Keratinocyte (primary cell): ENCODE results near the gene PRPH2. TPM values are rescaled to one million over a fixed set of nuclear protein-coding genes. Genes with fewer than 3 reads are reported as not detected.

ENCODE experiments used
- DNase-seq: peaks from one replicate; pipeline ENCODE4 v3.0.0-alpha.2; 2011; ENCODE audit warnings: low read depth, missing footprints, low spot score
- FAIRE-seq: peaks from 2 replicates; lab custom pipeline; 2011; peaks lifted over from hg19 to GRCh38; lab: Jason Lieb, UNC
- H2AFZ ChIP-seq: 2 replicates; pipeline ENCODE4 v1.6.0; 2012; ENCODE audit warnings: low read length, control low read depth, inconsistent platforms; ENCODE audit not compliant: control insufficient read depth
- H3K27ac ChIP-seq: 2 replicates; pipeline ENCODE4 v1.5.1; 2011; ENCODE audit warnings: low read length; ENCODE audit not compliant: control insufficient read depth, insufficient read depth
- H3K27me3 ChIP-seq: 3 replicates; pipeline ENCODE4 v1.6.0; 2011; ENCODE audit warnings: low read length; ENCODE audit not compliant: control insufficient read depth, insufficient read depth; ENCODE audit errors: extremely low read depth
- H3K36me3 ChIP-seq, 2 experiments: 2 replicates in 1 of 2; 3 replicates in 1 of 2; pipeline ENCODE4 v1.5.1; 2011; ENCODE audit warnings: low read length in 2 of 2, mild to moderate bottlenecking in 1 of 2; ENCODE audit not compliant: control insufficient read depth in 2 of 2, insufficient read depth in 2 of 2; ENCODE audit errors: extremely low read depth in 1 of 2
- H3K4me1 ChIP-seq: 3 replicates; pipeline ENCODE4 v1.5.1; 2011; ENCODE audit warnings: low read length; ENCODE audit not compliant: control insufficient read depth, insufficient read depth; ENCODE audit errors: extremely low read depth
- H3K4me2 ChIP-seq: 3 replicates; pipeline ENCODE4 v1.6.0; 2011; ENCODE audit warnings: low read depth, low read length; ENCODE audit not compliant: control insufficient read depth, insufficient read depth; ENCODE audit errors: extremely low read depth
- H3K4me3 ChIP-seq, 3 experiments: fragments of 200-600 bp in 1 of 3; sonication (generic) in 1 of 3; 2 replicates in 2 of 3; 3 replicates in 1 of 3; pipeline ENCODE4 v1.5.1; 2011 to 2016; ENCODE audit warnings: low read length in 3 of 3, mild to moderate bottlenecking in 3 of 3, control low read depth in 2 of 3, inconsistent platforms in 1 of 3, low read depth in 1 of 3, mixed read lengths in 1 of 3, mixed run types in 1 of 3, moderate library complexity in 1 of 3; ENCODE audit not compliant: control insufficient read depth in 2 of 3, insufficient read depth in 2 of 3; ENCODE audit errors: extremely low read depth in 1 of 3
- H3K79me2 ChIP-seq: 2 replicates; pipeline ENCODE4 v1.6.0; 2012; ENCODE audit warnings: low read length; ENCODE audit not compliant: control insufficient read depth, insufficient read depth
- H3K9ac ChIP-seq: 3 replicates; pipeline ENCODE4 v1.6.0; 2011; ENCODE audit warnings: low read length; ENCODE audit not compliant: control insufficient read depth, insufficient read depth; ENCODE audit errors: extremely low read depth
- H3K9me1 ChIP-seq: 3 replicates; pipeline ENCODE4 v1.6.0; 2011; ENCODE audit warnings: low read length; ENCODE audit not compliant: control insufficient read depth, insufficient read depth; ENCODE audit errors: extremely low read depth
- H3K9me3 ChIP-seq: 2 replicates; pipeline ENCODE4 v1.5.1; 2012; ENCODE audit warnings: low read depth, low read length; ENCODE audit not compliant: control insufficient read depth
- H4K20me1 ChIP-seq: 3 replicates; pipeline ENCODE4 v1.6.0; 2011; ENCODE audit warnings: low read length; ENCODE audit not compliant: control insufficient read depth, insufficient read depth; ENCODE audit errors: extremely low read depth
- EZH2 ChIP-seq: IDR thresholded peaks from one replicate; pipeline ENCODE4 v1.6.1; 2012; ENCODE audit warnings: inconsistent platforms, mild to moderate bottlenecking, low read length, moderate library complexity
- dilution Hi-C: fragments of 300-500 bp; cut with MboI; formaldehyde crosslinking; loops from one replicate; pipeline ENCODE4 v1.7.0; 2020; ENCODE audit warnings: low sequenced_read_pairs; ENCODE audit not compliant: extremely low pct_ligation_motif_present
- polyA plus RNA-seq, 5 experiments: library from polyadenylated mRNA; depleted of rRNA in 3 of 5; stranded (reverse) in 3 of 5; stranded (forward) in 1 of 5; unstranded in 1 of 5; fragments of >200 nt; gene quantifications; 1 replicate in 1 of 5; 2 replicates in 3 of 5; 3 replicates in 1 of 5; pipeline versions ENCODE4 v1.2.1 to v1.2.3, GENCODE V29; 2011 to 2012; ENCODE audit warnings: missing spikeins in 2 of 5, low read depth in 1 of 5, low replicate concordance in 1 of 5
- TF ChIP-seq, protein P1 (sequence below), 3 experiments: IDR thresholded peaks in 1 of 3; conservative IDR thresholded peaks in 1 of 3; optimal IDR thresholded peaks in 1 of 3; 2 replicates in 2 of 3; 3 replicates in 1 of 3; pipeline versions ENCODE3 to v1.5.1; 2011; ENCODE audit warnings: low read length in 3 of 3, mild to moderate bottlenecking in 3 of 3, moderate library complexity in 2 of 3, control low read depth in 1 of 3, inconsistent platforms in 1 of 3; ENCODE audit not compliant: insufficient read depth in 2 of 3; ENCODE audit errors: extremely low read depth in 1 of 3

Gene PRPH2
- polyA plus RNA-seq, 1 donor (not counting 4 experiments of a cell fraction or from before 2014, with no cell fraction given): 0.01 TPM

DNA sequence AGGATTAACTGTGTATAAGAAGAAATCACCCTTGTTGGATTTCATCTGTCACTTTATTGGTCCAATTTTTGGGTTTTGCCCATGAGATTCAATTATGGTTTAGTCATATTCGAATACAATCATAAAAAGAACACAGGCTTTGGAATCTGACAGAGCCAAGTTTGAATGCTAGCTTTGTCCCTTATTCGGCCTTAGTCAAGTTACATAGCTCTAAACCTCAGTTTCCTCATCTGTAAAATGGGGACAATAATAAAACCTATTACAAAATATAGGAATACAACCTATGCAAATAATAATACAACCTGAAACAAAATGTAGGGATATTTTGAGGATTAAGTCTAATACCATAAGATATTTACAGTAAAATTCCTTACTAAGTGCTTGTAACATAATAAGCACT, 57.7 kb downstream of the PRPH2 start:
- TF ChIP-seq, protein P1, sequence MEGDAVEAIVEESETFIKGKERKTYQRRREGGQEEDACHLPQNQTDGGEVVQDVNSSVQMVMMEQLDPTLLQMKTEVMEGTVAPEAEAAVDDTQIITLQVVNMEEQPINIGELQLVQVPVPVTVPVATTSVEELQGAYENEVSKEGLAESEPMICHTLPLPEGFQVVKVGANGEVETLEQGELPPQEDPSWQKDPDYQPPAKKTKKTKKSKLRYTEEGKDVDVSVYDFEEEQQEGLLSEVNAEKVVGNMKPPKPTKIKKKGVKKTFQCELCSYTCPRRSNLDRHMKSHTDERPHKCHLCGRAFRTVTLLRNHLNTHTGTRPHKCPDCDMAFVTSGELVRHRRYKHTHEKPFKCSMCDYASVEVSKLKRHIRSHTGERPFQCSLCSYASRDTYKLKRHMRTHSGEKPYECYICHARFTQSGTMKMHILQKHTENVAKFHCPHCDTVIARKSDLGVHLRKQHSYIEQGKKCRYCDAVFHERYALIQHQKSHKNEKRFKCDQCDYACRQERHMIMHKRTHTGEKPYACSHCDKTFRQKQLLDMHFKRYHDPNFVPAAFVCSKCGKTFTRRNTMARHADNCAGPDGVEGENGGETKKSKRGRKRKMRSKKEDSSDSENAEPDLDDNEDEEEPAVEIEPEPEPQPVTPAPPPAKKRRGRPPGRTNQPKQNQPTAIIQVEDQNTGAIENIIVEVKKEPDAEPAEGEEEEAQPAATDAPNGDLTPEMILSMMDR (optimal IDR thresholded peaks at IDR 0.05 in 1 of 3, IDR thresholded peaks at IDR 0.05 in 1 of 3, conservative IDR thresholded peaks at IDR 0.05 in 1 of 3; ENCODE audit: extremely low read depth in 1 of 3, insufficient read depth in 2 of 3, low read length in 3 of 3): no peak
- TF ChIP-seq EZH2: no peak
- peaks cover 16 to 29% of the 10 kb centered on the region in 2 experiments for H3K36me3 ChIP-seq
- H3K27me3 ChIP-seq: no peaks in the 10 kb centered on the region
- H3K9me1 ChIP-seq: no peaks in the 10 kb centered on the region
- no peak overlapping the region for H3K9ac ChIP-seq
- no peak for DNase-seq
- H3K9me3 ChIP-seq: no peaks in the 10 kb centered on the region
- no peak overlapping the region for H3K4me2 ChIP-seq
- no peak for FAIRE-seq
- H3K27ac ChIP-seq: no peak overlapping the region
- H2AFZ ChIP-seq: no peak overlapping the region
- no peaks in the 10 kb centered on the region for H3K4me1 ChIP-seq
- no peaks in the 10 kb centered on the region for H3K79me2 ChIP-seq
- no peaks in the 10 kb centered on the region for H4K20me1 ChIP-seq
- dilution Hi-C loops: no loop called here
- H3K4me3 ChIP-seq: no peak overlapping the region

DNA sequence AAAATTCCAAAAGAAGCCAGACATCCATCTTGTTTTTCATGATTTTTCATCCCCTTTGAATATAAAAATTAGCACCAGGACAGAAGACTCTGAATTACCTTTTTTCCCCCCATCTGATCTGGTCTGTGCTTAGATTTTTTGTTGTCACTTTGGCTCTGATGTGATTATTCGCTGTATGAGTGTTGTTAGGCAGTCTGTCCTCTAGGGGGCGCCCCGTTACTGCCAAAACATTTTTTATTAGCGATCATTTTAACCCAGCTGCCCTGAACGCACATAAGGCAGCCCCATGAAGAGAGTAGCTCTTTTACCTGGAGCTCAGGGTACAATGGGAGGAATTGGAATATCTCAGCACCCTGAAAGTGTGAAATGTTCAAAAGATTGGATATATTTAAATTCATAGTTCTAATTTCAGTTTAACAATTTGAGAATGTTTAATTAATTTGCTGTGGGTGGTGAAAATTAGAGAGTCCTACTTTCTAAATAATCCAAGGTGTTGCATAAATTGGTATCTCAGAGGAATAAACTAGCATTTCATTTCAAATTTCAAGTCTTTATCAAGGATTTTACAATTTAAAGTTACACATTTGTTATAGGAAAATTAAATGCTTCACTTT, 60.8 kb downstream of the PRPH2 start:
- no peak overlapping the region for H3K9ac ChIP-seq
- no peak overlapping the region for H3K27ac ChIP-seq
- H3K4me2 ChIP-seq: no peak overlapping the region
- H3K9me1 ChIP-seq: no peaks in the 10 kb centered on the region
- no peaks in the 10 kb centered on the region for H3K27me3 ChIP-seq
- TF ChIP-seq, protein P1 (optimal IDR thresholded peaks at IDR 0.05 in 1 of 3, IDR thresholded peaks at IDR 0.05 in 1 of 3, conservative IDR thresholded peaks at IDR 0.05 in 1 of 3; ENCODE audit: extremely low read depth in 1 of 3, insufficient read depth in 2 of 3, low read length in 3 of 3): peak; percentile 77 to 79 (median 79)
- no peak for TF ChIP-seq EZH2
- no peaks in the 10 kb centered on the region for H3K79me2 ChIP-seq
- no peaks in the 10 kb centered on the region for H3K4me1 ChIP-seq
- peaks cover 16 to 28% of the 10 kb centered on the region in 2 experiments for H3K36me3 ChIP-seq
- no peaks in the 10 kb centered on the region for H4K20me1 ChIP-seq
- no peaks in the 10 kb centered on the region for H3K9me3 ChIP-seq
- no peak overlapping the region for H3K4me3 ChIP-seq
- H2AFZ ChIP-seq: no peak overlapping the region
- dilution Hi-C loops: no loop called here
- DNase-seq: peak; percentile 2
- FAIRE-seq: peak; percentile 89
